ENCODE data around the gene TBC1D10A.

Gene TBC1D10A

GRCh38 chr22:30253205-30253852 is 73.4 kb downstream of the TBC1D10A start:
- no peak for TF ChIP-seq CTCF (IDR thresholded peaks at IDR 0.05; ENCODE audit: low read depth, low read length)
- DNase-seq (ENCODE audit: extremely low read depth, low read depth) = no peak

- DNase-seq (ENCODE audit: extremely low read depth, low read depth) = no peak
- no peak for TF ChIP-seq CTCF (IDR thresholded peaks at IDR 0.05; ENCODE audit: low read depth, low read length)
These were observed 74.1 kb downstream of the TBC1D10A start for GRCh38 chr22:30252411-30253204.

GRCh38 chr22:30251711-30252110 is 75.0 kb downstream of the TBC1D10A start:
- no peak for TF ChIP-seq CTCF (IDR thresholded peaks at IDR 0.05; ENCODE audit: low read depth, low read length)
- DNase-seq (ENCODE audit: extremely low read depth, low read depth) = no peak

- DNase-seq (ENCODE audit: extremely low read depth, low read depth) = no peak
- TF ChIP-seq CTCF (IDR thresholded peaks at IDR 0.05; ENCODE audit: low read depth, low read length) = no peak
These were observed 76.0 kb downstream of the TBC1D10A start for GRCh38 chr22:30250661-30251267.

- no peak for TF ChIP-seq CTCF (IDR thresholded peaks at IDR 0.05; ENCODE audit: low read depth, low read length)
- no peak for DNase-seq (ENCODE audit: extremely low read depth, low read depth)
These were observed 76.6 kb downstream of the TBC1D10A start for GRCh38 chr22:30250039-30250565.

- TF ChIP-seq CTCF (IDR thresholded peaks at IDR 0.05; ENCODE audit: low read depth, low read length) = no peak
- DNase-seq (ENCODE audit: extremely low read depth, low read depth) = no peak
These were observed 77.4 kb downstream of the TBC1D10A start for GRCh38 chr22:30249049-30250038.

Measured in AG09319 (cell line).